NK-92 treated with Interleukin-12 subunit alpha and Interleukin-12 subunit beta, amount 100 ng/mL, for 24 hours (cell line): Measurements from ENCODE around the gene UPF3A.
"Not testable (repeated sequence)": the region's sequence is repeated elsewhere in the genome, so short reads cannot be mapped to it uniquely, and the experiment has no call there.

Source experiments
- DNase-seq: peaks from one replicate; lab custom pipeline; 2025; lab: John Stamatoyannopoulos, UW

Gene UPF3A

DNA sequence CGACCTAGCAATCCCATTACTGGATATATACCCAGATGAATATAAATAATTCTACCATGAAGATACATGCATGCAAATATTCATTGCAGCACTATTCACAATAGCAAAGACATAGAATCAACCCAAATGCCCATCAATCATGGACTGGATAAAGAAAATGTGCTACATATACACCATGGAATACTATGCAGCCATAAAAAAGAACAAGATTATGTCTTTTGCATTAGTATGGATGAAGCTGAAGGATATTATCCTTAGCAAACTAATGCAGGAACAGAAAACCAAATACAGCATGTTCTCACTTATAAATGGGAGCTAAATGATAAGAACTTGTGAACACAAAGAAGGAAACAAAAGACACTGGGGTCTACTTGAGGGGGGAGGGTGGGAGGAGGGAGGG is 55.1 kb downstream of the UPF3A start:
- not testable (repeated sequence) for DNase-seq

DNA sequence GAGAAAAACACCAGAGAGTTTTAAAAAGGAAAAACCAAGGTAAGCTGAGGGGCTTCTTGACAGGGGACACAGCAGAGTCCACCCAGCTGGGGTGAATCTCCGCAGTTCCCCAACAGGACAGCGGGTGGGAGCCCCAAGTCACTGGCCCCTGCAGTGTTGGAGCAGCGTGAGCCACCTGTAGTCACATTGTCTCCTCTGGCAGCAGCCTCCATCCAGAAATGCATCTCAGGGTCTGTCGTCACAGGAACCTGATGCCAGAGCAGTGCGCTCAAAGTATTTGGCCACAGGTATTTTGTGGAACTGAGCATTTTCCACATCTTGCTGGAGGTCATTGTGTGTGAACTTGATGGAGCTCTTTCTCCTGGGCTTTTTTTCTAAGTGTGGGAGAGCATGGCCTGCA is 57.6 kb downstream of the UPF3A start:
- no peak for DNase-seq

GRCh38 chr13:114339857-114340534 is 58.6 kb downstream of the UPF3A start:
- DNase-seq = peak; percentile 80

DNA sequence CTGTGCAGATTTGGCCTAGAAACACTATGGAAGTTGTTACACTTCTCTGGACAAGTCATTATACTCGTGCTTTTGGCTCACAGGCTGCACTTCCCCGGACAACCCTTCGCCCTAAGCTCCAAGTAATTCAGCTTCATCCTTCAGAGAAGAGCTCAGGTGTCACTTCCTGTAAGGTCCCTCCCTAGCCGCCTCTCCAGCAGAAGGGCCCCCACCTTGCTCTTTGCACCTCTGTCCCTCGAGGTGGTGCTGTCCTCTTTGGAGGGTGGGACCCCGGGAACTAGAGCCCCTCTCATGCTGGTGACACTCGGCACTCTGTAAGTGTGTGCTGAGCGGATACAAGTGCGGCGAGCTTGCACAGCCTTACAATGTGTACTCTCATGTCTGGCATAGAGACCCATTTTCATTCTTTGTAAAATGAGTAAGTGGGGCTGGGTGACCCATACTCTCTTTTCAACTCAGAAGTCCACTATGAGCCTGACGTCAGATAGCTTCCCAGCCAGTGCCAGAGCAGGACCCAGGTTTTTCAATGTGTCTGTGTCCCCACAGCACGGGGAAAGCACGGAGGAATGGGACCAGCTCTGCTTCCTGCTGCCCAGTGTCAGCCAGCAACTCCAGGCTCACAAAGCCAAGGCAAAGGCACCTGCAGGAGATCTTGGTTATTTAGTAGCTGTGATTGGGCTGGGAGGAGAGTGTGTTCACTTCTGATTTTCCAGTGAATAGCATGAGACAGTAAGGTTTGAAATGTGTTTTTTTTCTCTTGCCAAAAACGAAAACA is 59.8 kb downstream of the UPF3A start:
- DNase-seq = no peak

- DNase-seq = not testable (repeated sequence)
Observed at GRCh38 chr13:114347256-114347655, 65.9 kb downstream of the UPF3A start.

DNA sequence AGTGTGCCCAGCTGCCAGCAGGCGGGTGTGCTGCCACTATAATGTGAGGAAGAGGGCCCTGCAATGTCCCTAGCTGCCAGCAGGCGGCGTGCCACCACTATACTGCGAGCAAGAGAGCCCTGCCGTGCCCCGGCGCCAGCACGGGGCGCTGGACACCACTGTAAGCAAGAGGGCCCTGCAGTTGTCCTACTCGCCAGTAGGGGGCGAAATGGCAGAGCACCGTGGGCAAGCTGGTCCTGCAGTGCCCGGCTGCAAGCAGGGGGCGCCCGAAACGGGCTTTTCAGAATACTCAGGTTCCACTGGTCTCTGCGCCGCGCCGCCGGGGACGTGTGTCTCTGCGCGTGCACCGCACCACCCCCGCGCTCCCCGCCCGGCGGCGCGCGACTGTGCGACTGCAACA is 71.4 kb downstream of the UPF3A start:
- DNase-seq = not testable (repeated sequence)

GRCh38 chr13:114353382-114353781 is 72.0 kb downstream of the UPF3A start:
- DNase-seq = not testable (repeated sequence)
